SJSA1 (cell line): ENCODE measurements around the gene CADM4. TPM values are rescaled to one million over a fixed set of nuclear protein-coding genes. Genes with fewer than 3 reads are reported as not detected.

Experiments used
- total RNA-seq: library from RNA; depleted of rRNA; stranded (reverse); fragments of >200 nt; shearing (Covaris generic); gene quantifications from 2 replicates; pipeline ENCODE4 v1.2.3, GENCODE V29; 2014; rRNA removed

The CADM4 gene
- total RNA-seq, 1 experiment from 2014 or later: not detected

Other genes starting within 250 kb of the CADM4 start
- not detected in 2 replicates for gene TEX101, start 225.0 kb downstream of the CADM4 start, total RNA-seq
- gene LYPD3, start 174.2 kb downstream of the CADM4 start, total RNA-seq: 0.13 TPM in 1 of 2 replicates, not detected in the other
- 15.1 and 15.8 TPM in 2 replicates for gene PHLDB3, start 135.1 kb downstream of the CADM4 start, total RNA-seq
- 23.7 and 30.5 TPM in 2 replicates for gene ETHE1, start 112.6 kb downstream of the CADM4 start, total RNA-seq
- 0.09 and 0.42 TPM in 2 replicates for gene ZNF575, start 106.7 kb downstream of the CADM4 start, total RNA-seq
- gene XRCC1, start 64.3 kb downstream of the CADM4 start, total RNA-seq: 48.6 and 59.8 TPM in 2 replicates
- gene PINLYP, start 64.0 kb downstream of the CADM4 start, total RNA-seq: 1.3 TPM in 1 of 2 replicates, not detected in the other
- gene IRGQ, start 43.7 kb downstream of the CADM4 start, total RNA-seq: 35.1 and 36.2 TPM in 2 replicates
- gene ZNF576, start 43.3 kb downstream of the CADM4 start, total RNA-seq: 8.8 and 12.6 TPM in 2 replicates
- not detected in 2 replicates for gene SRRM5, start 27.8 kb downstream of the CADM4 start, total RNA-seq
- gene ZNF428, start 20.2 kb downstream of the CADM4 start, total RNA-seq: 64.1 and 96.9 TPM in 2 replicates
- 25.7 and 26.5 TPM in 2 replicates for gene PLAUR, start 30.3 kb upstream of the CADM4 start, total RNA-seq
- gene IRGC, start 76.2 kb upstream of the CADM4 start, total RNA-seq: not detected in 2 replicates
- 9.4 and 29.9 TPM in 2 replicates for gene SMG9, start 115.1 kb upstream of the CADM4 start, total RNA-seq
- gene KCNN4, start 141.1 kb upstream of the CADM4 start, total RNA-seq: 1.6 and 5.1 TPM in 2 replicates
- gene LYPD5, start 162.6 kb upstream of the CADM4 start, total RNA-seq: 0.24 TPM in 1 of 2 replicates, not detected in the other
- gene ZNF283, start 187.5 kb upstream of the CADM4 start, total RNA-seq: 6.6 and 11.1 TPM in 2 replicates
- gene ZNF404, start 244.1 kb upstream of the CADM4 start, total RNA-seq: 1.1 and 1.5 TPM in 2 replicates